C4-2B (cell line): ENCODE data around the gene PTGES.

Source experiments
- ZFX ChIP-seq: fragments of 450-650 bp; IDR thresholded peaks from 2 replicates; pipeline ENCODE4 v1.6.1; 2017
- TF ChIP-seq, protein P1 (sequence below): fragments of 450-650 bp; conservative IDR thresholded peaks from 2 replicates; pipeline ENCODE4 v1.5.1; 2017; ENCODE audit warnings: mild to moderate bottlenecking

DNA sequence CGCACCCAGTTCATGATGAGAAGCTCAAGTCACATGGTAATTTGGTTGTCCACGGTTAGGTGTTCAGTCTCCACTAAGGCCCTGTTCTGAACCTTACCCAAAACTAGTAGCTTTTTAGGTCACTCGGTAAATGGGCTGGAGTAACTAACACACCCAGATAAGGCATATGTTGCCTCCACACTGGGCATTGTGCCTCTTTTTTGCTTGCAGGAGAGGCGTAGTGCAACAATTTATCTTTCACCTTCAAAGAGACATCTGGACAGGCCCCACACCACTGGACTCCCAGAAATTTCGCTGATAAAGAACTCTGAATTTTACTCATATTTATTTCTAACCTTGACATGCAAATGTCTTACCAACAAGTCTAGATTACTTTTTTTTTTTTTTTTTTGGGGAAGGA, 16.8 kb upstream of the PTGES start:
- TF ChIP-seq, protein P1, sequence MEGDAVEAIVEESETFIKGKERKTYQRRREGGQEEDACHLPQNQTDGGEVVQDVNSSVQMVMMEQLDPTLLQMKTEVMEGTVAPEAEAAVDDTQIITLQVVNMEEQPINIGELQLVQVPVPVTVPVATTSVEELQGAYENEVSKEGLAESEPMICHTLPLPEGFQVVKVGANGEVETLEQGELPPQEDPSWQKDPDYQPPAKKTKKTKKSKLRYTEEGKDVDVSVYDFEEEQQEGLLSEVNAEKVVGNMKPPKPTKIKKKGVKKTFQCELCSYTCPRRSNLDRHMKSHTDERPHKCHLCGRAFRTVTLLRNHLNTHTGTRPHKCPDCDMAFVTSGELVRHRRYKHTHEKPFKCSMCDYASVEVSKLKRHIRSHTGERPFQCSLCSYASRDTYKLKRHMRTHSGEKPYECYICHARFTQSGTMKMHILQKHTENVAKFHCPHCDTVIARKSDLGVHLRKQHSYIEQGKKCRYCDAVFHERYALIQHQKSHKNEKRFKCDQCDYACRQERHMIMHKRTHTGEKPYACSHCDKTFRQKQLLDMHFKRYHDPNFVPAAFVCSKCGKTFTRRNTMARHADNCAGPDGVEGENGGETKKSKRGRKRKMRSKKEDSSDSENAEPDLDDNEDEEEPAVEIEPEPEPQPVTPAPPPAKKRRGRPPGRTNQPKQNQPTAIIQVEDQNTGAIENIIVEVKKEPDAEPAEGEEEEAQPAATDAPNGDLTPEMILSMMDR = no peak
- TF ChIP-seq ZFX = no peak
